Epithelial cell of proximal tubule (primary cell): ENCODE data around the gene UBE2H. TPM values are rescaled to one million over a fixed set of nuclear protein-coding genes. Genes with fewer than 3 reads are reported as not detected.

Experiments
- DNase-seq: peaks from one replicate; pipeline ENCODE4 v3.0.0-alpha.2; 2011; ENCODE audit warnings: low read depth
- H3K4me3 ChIP-seq: 2 replicates; pipeline ENCODE4 v1.5.1; 2011; ENCODE audit warnings: low read depth, mild to moderate bottlenecking, low read length
- CTCF ChIP-seq: conservative IDR thresholded peaks from 2 replicates; pipeline ENCODE4 v1.5.1; 2012; ENCODE audit warnings: low read depth, mild to moderate bottlenecking, low read length
- total RNA-seq: library from RNA; depleted of rRNA; stranded (reverse); fragments of >200 nt; gene quantifications from 2 replicates; pipeline ENCODE4 v1.2.3, GENCODE V29; 2015

UBE2H gene
- total RNA-seq, 1 donor from 2014 or later = 88.1 TPM

GRCh38 chr7:129804890-129805719, 147.7 kb downstream of the UBE2H start:
- H3K4me3 ChIP-seq = no peak overlapping the region
- no peak for TF ChIP-seq CTCF
- DNase-seq = no peak

DNA sequence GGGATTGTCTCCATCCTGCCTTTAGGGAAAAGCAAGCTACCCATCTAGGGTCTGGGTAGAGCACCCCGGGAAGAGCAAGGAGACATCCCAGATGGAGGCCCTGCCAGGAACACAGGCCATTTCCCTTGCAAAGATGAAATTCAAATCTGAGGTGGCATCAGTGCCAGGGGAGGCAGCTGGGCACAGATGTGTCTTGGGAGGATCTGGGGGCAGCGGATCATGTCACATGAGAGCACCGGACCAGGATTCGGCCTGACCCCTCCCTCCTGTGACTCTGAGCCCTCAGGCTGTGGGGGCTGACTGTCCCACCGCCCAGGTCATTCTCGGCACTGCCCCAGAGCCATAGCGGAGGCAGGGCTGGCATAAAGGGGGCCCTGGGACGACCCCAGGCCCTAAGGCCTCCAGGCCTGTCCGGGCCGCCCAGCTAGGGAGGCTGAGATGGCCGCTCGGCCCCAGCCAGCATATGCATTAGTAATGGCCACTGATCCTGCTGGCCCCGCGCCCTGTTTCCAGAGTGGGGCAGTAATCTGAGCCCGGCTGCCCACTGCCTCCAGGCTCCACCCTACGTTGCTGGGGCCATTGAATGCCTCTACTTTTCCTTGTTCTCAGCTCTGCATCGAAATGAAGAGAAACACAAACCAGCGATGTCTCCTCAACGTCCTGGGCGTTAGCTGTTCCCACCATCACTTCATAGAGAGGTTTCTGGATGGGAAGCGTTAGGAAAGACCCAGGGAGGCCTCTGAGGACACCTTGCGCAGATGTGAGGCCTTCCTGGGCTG, 148.5 kb downstream of the UBE2H start:
- DNase-seq = no peak
- TF ChIP-seq CTCF = no peak
- H3K4me3 ChIP-seq = no peak overlapping the region

- DNase-seq = no peak
- TF ChIP-seq CTCF = no peak
- H3K4me3 ChIP-seq = no peak overlapping the region
Observed at GRCh38 chr7:129803546-129804081, 149.1 kb downstream of the UBE2H start.

GRCh38 chr7:129801882-129802281, 150.9 kb downstream of the UBE2H start:
- no peak overlapping the region for H3K4me3 ChIP-seq
- no peak for TF ChIP-seq CTCF
- DNase-seq = no peak

GRCh38 chr7:129800901-129801300, 151.9 kb downstream of the UBE2H start:
- no peak for TF ChIP-seq CTCF
- DNase-seq = no peak
- H3K4me3 ChIP-seq = no peak overlapping the region

DNA sequence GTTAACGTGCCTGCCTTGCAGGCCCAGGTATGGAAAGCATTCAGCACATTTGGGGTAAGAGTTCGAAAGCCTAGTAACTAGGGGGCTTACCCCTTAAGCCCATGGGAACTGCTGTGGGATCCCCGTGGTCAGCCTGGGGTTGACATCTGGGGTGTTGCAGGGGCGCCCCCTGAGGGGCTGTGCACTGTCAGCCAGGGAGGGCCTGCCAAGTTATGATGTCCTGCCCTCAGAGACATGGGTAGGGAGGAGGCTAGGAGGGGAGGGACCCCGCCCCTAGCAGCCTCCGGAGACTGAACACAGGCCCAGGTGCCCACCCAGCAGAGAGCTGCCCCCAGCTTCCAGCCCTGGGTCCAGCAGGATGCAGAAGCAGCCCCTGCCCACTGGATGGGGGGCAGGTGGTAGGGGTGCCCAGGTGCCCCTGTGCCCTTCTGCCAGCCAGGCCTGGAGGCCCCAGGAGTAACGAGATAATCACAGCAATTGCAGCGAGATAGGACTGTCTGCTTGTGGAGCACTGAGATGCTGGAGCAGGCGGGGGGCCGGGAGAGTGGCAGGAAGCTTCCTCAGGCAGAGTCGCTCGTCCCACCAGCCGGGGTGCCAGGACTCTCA, 153.3 kb downstream of the UBE2H start:
- no peak for DNase-seq
- TF ChIP-seq CTCF = no peak
- H3K4me3 ChIP-seq = no peak overlapping the region
